GM06990 (cell line): ENCODE data around the gene ALOX5.

Experiments used
- DNase-seq: peaks from one replicate; pipeline ENCODE4 v3.0.0-alpha.2; 2011; ENCODE audit not compliant: insufficient read length; ENCODE audit errors: extremely low read depth
- H3K27me3 ChIP-seq: replicated peaks from 2 replicates; pipeline ENCODE4 v1.6.0; 2011; ENCODE audit warnings: low read length; ENCODE audit not compliant: control insufficient read depth, insufficient read depth
- H3K36me3 ChIP-seq: 2 replicates; pipeline ENCODE4 v1.5.1; 2011; ENCODE audit warnings: low read length; ENCODE audit not compliant: control insufficient read depth, insufficient read depth
- H3K4me3 ChIP-seq: replicated peaks from 2 replicates; pipeline ENCODE4 v1.5.1; 2011; ENCODE audit warnings: low read depth, mild to moderate bottlenecking, control low read depth, low read length
- CTCF ChIP-seq: IDR thresholded peaks from 2 replicates; pipeline ENCODE4 v1.5.1; 2011; ENCODE audit warnings: low read length, control low read depth, mild to moderate bottlenecking, inconsistent platforms; ENCODE audit not compliant: insufficient read depth, poor library complexity, severe bottlenecking

The ALOX5 gene

GRCh38 chr10:45375101-45375500 lies 1.1 kb downstream of the ALOX5 start:
- H3K4me3 ChIP-seq: peak overlapping the region; percentile 83
- H3K27me3 ChIP-seq: no peaks in the 10 kb centered on the region
- no peak for DNase-seq
- 0 out of 2 replicates have a peak, but pooled peaks cover 1% of the 10 kb centered on the region for H3K36me3 ChIP-seq
- TF ChIP-seq CTCF: no peak

GRCh38 chr10:45375716-45376231 lies 1.8 kb downstream of the ALOX5 start:
- peak; percentile 41 for DNase-seq
- Histone ChIP-seq H3K36me3 (0 out of 2 replicates have a peak, but pooled peaks cover 1% of the 10 kb centered on the region), H3K27me3 (no peaks in the 10 kb centered on the region), H3K4me3 (peak overlapping the region; percentile 83)
- TF ChIP-seq CTCF: no peak

- TF ChIP-seq CTCF: no peak
- Histone ChIP-seq H3K4me3 (no peak overlapping the region), H3K27me3 (no peaks in the 10 kb centered on the region), H3K36me3 (peaks cover 4% of the 10 kb centered on the region)
- DNase-seq: no peak
Observed at GRCh38 chr10:45376371-45376801, 2.4 kb downstream of the ALOX5 start.

- no peak overlapping the region for H3K4me3 ChIP-seq
- no peak for DNase-seq
- H3K36me3 ChIP-seq: peaks cover 5% of the 10 kb centered on the region
- no peaks in the 10 kb centered on the region for H3K27me3 ChIP-seq
- no peak for TF ChIP-seq CTCF
Observed at GRCh38 chr10:45377321-45377720, 3.3 kb downstream of the ALOX5 start.

GRCh38 chr10:45377858-45378257 lies 3.8 kb downstream of the ALOX5 start:
- Histone ChIP-seq H3K36me3 (peaks cover 8% of the 10 kb centered on the region), H3K4me3 (no peak overlapping the region), H3K27me3 (no peaks in the 10 kb centered on the region)
- TF ChIP-seq CTCF: no peak
- DNase-seq: no peak
